GM12878 (cell line): ENCODE measurements around the gene TCF12. TPM values are rescaled to one million over a fixed set of nuclear protein-coding genes. Genes with fewer than 3 reads are reported as not detected.

Experiments used
- ATAC-seq: fragments of 200-7000 bp; cut with Tn5 transposase; 3 replicates; pipeline ENCODE4 v1.9.1; 2020; ENCODE audit warnings: mild to moderate bottlenecking, moderate library complexity
- BruUV-seq: library from RNA; stranded (reverse); fragments of 400-500 nt; replicated peaks from 2 replicates; lab custom pipeline; 2021; lab: Mats Ljungman, UMichigan
- CTCF ChIA-PET: fragments of 300-600 bp; sonication (Branson Sonifier 250); formaldehyde crosslinking; extraction: SDS; loops from one replicate; lab custom pipeline; 2021; ENCODE audit warnings: inconsistent platforms; lab: Yijun Ruan, JAX
- POLR2A ChIA-PET: fragments of 350-600 bp; formaldehyde crosslinking; extraction: SDS; loops from one replicate; lab custom pipeline; 2021; ENCODE audit warnings: inconsistent platforms; lab: Charles Lee
- RAD21 ChIA-PET: fragments of 300-600 bp; sonication (Branson Sonifier 250); formaldehyde crosslinking; loops from one replicate; lab custom pipeline; 2023; ENCODE audit warnings: antibody characterized with exemption; ENCODE audit not compliant: unreplicated experiment; lab: Charles Lee
- SMC1A ChIA-PET: fragments of 300-600 bp; sonication (Branson Sonifier 250); formaldehyde crosslinking; loops from one replicate; lab custom pipeline; 2023; ENCODE audit not compliant: unreplicated experiment, uncharacterized antibody; lab: Charles Lee
- DNase-seq: peaks from one replicate; pipeline ENCODE4 v3.0.0-alpha.2; 2011; ENCODE audit warnings: low read depth, low spot score
- FAIRE-seq: peaks from 3 replicates; lab custom pipeline; 2011; peaks lifted over from hg19 to GRCh38; lab: Jason Lieb, UNC
- H2AFZ ChIP-seq: 2 replicates; pipeline ENCODE4 v1.6.0; 2011; ENCODE audit warnings: low read depth, low read length, control low read depth; ENCODE audit not compliant: control insufficient read depth
- H3K27ac ChIP-seq: 2 replicates; pipeline ENCODE4 v1.5.1; 2011; ENCODE audit warnings: control low read depth; ENCODE audit not compliant: control insufficient read depth, insufficient read depth
- H3K27me3 ChIP-seq, 2 experiments: replicated peaks in 1 of 2; 2 replicates each; pipeline versions ENCODE4 v1.6.0 to v1.6.1; 2011; ENCODE audit warnings: low read length in 1 of 2; ENCODE audit not compliant: control insufficient read depth in 2 of 2, insufficient read depth in 2 of 2
- H3K36me3 ChIP-seq, 2 experiments: 2 replicates each; pipeline ENCODE4 v1.5.1; 2011; ENCODE audit warnings: low read length in 1 of 2; ENCODE audit not compliant: control insufficient read depth in 2 of 2, insufficient read depth in 2 of 2
- H3K4me1 ChIP-seq: 2 replicates; pipeline ENCODE4 v1.6.1; 2011; ENCODE audit warnings: mild to moderate bottlenecking, low read length, moderate library complexity, mixed read lengths; ENCODE audit not compliant: control insufficient read depth, insufficient read depth
- H3K4me2 ChIP-seq: 2 replicates; pipeline ENCODE4 v1.6.0; 2011; ENCODE audit warnings: control low read depth; ENCODE audit not compliant: control insufficient read depth, insufficient read depth
- H3K4me3 ChIP-seq: fragments of 200-600 bp; sonication (generic); 2 replicates; pipeline ENCODE4 v1.5.1; 2016
- H3K79me2 ChIP-seq: 2 replicates; pipeline ENCODE4 v1.6.0; 2011; ENCODE audit warnings: low read length; ENCODE audit not compliant: control insufficient read depth, insufficient read depth
- H3K9ac ChIP-seq: 2 replicates; pipeline ENCODE4 v1.8.0; 2011; ENCODE audit warnings: low read length, control low read depth, mixed read lengths; ENCODE audit not compliant: control insufficient read depth, insufficient read depth
- H3K9me3 ChIP-seq: replicated peaks from 3 replicates; pipeline ENCODE4 v1.5.1; 2011; ENCODE audit warnings: mild to moderate bottlenecking, low read length; ENCODE audit not compliant: control insufficient read depth, insufficient read depth
- H4K20me1 ChIP-seq: 2 replicates; pipeline ENCODE4 v1.6.0; 2011; ENCODE audit not compliant: control insufficient read depth, insufficient read depth
- SMC3 ChIP-seq: IDR thresholded peaks from 2 replicates; pipeline ENCODE4 v1.6.1; 2011; ENCODE audit warnings: low read length, improper control_type of control experiment, borderline replicate concordance
- SPI1 ChIP-seq: IDR thresholded peaks from 2 replicates; pipeline ENCODE4 v1.6.1; 2011; ENCODE audit warnings: low read depth, mild to moderate bottlenecking, low read length, moderate library complexity, borderline replicate concordance; ENCODE audit not compliant: insufficient read depth
- WGBS: methylation state at CpG from one replicate; pipeline ENCODE4 v1.1.6; 2016; ENCODE audit warnings: low lambda C conversion rate; ENCODE audit not compliant: insufficient replicate concordance, insufficient coverage; ENCODE audit errors: missing lambda C conversion rate; 5-methylcytosine and 5-hydroxymethylcytosine counted together
- in situ Hi-C: fragments of 300-500 bp; cut with MboI; formaldehyde crosslinking; loops from 9 replicates; pipeline ENCODE4 v1.14.3; 2018; ENCODE audit warnings: mixed read lengths
- intact Hi-C: fragments of 100-400 bp; cut with micrococcal nuclease; formaldehyde crosslinking; loops from one replicate; pipeline ENCODE4 v1.14.2; 2022; ENCODE audit not compliant: unreplicated experiment
- polyA plus RNA-seq, 11 experiments: library from polyadenylated mRNA; depleted of rRNA in 4 of 11; unstranded in 6 of 11; stranded (reverse) in 5 of 11; fragments of >200 nt; fragmentation: Nextera tagmentation in 4 of 11; fragmentation: Illumina TruSeq in 1 of 11; extraction: Ambion mirVana in 4 of 11; extraction: Trizol in 1 of 11; gene quantifications; 1 replicate in 1 of 11; 2 replicates in 10 of 11; pipeline versions ENCODE4 v1.2.1 to v1.2.3, GENCODE V29; 2011 to 2016; ENCODE audit warnings: inconsistent platforms in 2 of 11, missing spikeins in 2 of 11, low read depth in 1 of 11
- total RNA-seq, 4 experiments: library from RNA; depleted of rRNA in 3 of 4; stranded (reverse); fragments of >200 nt in 3 of 4; fragmentation: Illumina TruSeq in 1 of 4; extraction: Trizol in 1 of 4; gene quantifications; 2 replicates each; pipeline versions ENCODE4 v1.2.1 to v1.2.3, GENCODE V29; 2013 to 2021
- TF ChIP-seq, protein P1 (sequence below): fragments of 450-650 bp; IDR thresholded peaks from 2 replicates; pipeline ENCODE4 v1.6.1; 2017; ENCODE audit warnings: mild to moderate bottlenecking, low read depth, inconsistent platforms; ENCODE audit not compliant: poor library complexity, severe bottlenecking

The TCF12 gene
- total and polyA plus RNA-seq, 10 of the 15 experiments (the other 5 are each of a cell fraction or from before 2014, with no cell fraction given) = 8.2 to 70.9 (median 49.5) TPM

DNA sequence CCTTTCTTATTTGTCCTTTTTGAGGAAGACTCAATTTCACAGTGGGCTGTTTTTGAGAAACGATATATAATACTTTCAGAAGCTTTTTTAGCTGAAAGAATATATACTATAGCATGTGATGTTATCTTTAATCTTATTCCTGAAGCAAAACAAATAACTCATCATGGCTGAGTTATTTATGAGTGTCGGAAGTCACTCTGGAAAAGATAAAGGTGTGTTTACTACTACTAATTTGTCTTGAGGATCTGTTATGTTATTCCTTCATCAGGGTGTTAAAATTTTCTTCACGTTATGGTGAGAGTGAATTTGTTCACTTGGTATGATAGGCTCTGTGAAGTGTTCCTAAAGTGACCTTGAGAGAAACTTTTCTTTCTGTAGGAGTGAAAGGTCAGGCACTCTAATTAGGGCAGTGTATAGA is 4.7 kb downstream of the TCF12 start (continued):
- TF ChIP-seq, protein P1, sequence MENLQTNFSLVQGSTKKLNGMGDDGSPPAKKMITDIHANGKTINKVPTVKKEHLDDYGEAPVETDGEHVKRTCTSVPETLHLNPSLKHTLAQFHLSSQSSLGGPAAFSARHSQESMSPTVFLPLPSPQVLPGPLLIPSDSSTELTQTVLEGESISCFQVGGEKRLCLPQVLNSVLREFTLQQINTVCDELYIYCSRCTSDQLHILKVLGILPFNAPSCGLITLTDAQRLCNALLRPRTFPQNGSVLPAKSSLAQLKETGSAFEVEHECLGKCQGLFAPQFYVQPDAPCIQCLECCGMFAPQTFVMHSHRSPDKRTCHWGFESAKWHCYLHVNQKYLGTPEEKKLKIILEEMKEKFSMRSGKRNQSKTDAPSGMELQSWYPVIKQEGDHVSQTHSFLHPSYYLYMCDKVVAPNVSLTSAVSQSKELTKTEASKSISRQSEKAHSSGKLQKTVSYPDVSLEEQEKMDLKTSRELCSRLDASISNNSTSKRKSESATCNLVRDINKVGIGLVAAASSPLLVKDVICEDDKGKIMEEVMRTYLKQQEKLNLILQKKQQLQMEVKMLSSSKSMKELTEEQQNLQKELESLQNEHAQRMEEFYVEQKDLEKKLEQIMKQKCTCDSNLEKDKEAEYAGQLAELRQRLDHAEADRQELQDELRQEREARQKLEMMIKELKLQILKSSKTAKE = no peak

DNA sequence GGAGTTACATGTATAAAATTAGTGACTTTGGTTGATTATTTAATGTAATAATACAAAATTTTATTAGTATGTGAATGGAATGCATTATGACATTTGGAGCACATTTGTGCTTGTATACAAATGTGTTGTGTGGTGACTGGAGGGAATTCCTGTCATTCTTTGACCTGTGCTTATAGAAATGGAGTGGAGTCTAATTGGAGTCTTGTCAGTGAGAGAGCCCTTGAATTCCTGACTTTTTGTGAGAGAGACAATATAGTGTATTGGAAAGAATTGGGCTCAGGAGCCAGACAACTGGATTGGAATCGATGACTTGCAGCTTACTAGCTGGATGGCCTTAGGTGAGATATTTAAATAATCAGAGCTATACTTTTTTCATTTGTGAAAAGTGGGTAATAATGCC is 9.4 kb downstream of the TCF12 start:
- H3K4me2 ChIP-seq = no peak overlapping the region
- POLR2A ChIA-PET = interaction anchor here (0.6 kb wide), 1 partner anchor 32 kb away, joined by 5 read pairs; no protein-coding TSS in a partner anchor
- no peaks in the 10 kb centered on the region for H3K27me3 ChIP-seq
- ATAC-seq (no peak), FAIRE-seq (no peak), DNase-seq (no peak)
- H4K20me1 ChIP-seq = no peaks in the 10 kb centered on the region
- in situ Hi-C loops = no loop called here
- H3K9ac ChIP-seq = no peak overlapping the region
- no peak overlapping the region for H3K4me3 ChIP-seq
- H3K4me1 ChIP-seq = peaks cover 10% of the 10 kb centered on the region; the same call in 1 of the 2 replicates
- CTCF ChIA-PET = interaction anchor here (0.5 to 1.0 kb wide), 3 partner anchors 8 to 379 kb away, joined by 3 read pairs; no protein-coding TSS in a partner anchor
- no peaks in the 10 kb centered on the region for H3K9me3 ChIP-seq
- H3K79me2 ChIP-seq = peaks cover 35% of the 10 kb centered on the region
- SMC1A ChIA-PET = interaction anchor here (0.7 to 1.5 kb wide), 6 partner anchors 15 to 1038 kb away, joined by 3 to 6 read pairs (median 3); no protein-coding TSS in a partner anchor
- no peak overlapping the region for H2AFZ ChIP-seq
- RAD21 ChIA-PET = interaction anchor here (1.4 kb wide), 1 partner anchor 9 kb away, joined by 5 read pairs; the partner anchor contains the start of gene TCF12
- BruUV-seq = no TSS peak
- TF ChIP-seq SPI1 = no peak
- no peak for TF ChIP-seq SMC3
- H3K27ac ChIP-seq = no peak overlapping the region
- 96% methylated on average over 1 of the region's 1 CpG for WGBS
- intact Hi-C loops = no loop called here
- peaks cover 0 to 3% of the 10 kb centered on the region in 2 experiments; a peak in 2 of 4 replicates for H3K36me3 ChIP-seq
